ENCODE results near the gene FNDC3B.

Gene FNDC3B

DNA sequence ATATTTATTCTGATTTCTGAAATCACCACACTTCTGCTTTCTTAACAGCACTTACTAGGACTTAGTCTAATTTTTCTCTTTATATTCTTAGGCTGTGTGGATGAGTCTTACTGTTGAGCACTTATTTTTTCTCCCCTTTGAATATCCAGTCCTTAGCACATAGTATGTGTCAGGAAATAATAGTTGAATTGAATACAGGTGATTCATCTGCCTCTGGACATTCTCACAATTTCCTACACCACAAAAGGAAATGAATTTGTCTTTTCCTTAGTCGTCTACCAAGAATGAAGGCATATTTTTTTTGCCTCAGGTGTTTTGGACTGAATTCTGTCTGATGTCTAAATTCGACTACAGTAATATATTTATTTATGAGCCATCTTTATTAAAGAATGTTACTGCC, 204.6 kb downstream of the FNDC3B start:
- H3K4me1 ChIP-seq (ENCODE audit: insufficient read depth, low read length, poor library complexity, severe bottlenecking) = no peaks in the 10 kb centered on the region
- no peaks in the 10 kb centered on the region for H3K27me3 ChIP-seq (ENCODE audit: insufficient read depth, low read length, poor library complexity, severe bottlenecking)
- H3K4me3 ChIP-seq (ENCODE audit: low read length, poor library complexity, severe bottlenecking) = no peak overlapping the region
- H2AFZ ChIP-seq (ENCODE audit: low read length) = no peak overlapping the region
- no peaks in the 10 kb centered on the region for H3F3A ChIP-seq (ENCODE audit: low read depth)
- H3K9ac ChIP-seq (ENCODE audit: low read depth, low read length, poor library complexity, severe bottlenecking) = no peak overlapping the region
- no peaks in the 10 kb centered on the region for H4K20me1 ChIP-seq (ENCODE audit: insufficient read depth, low read length, poor library complexity, severe bottlenecking)
- no peaks in the 10 kb centered on the region for H3K9me2 ChIP-seq (replicated peaks; ENCODE audit: low read depth, low read length)
- no peak overlapping the region for H3K4me2 ChIP-seq (ENCODE audit: low read depth, low read length, poor library complexity, severe bottlenecking)
- TF ChIP-seq, protein P1, sequence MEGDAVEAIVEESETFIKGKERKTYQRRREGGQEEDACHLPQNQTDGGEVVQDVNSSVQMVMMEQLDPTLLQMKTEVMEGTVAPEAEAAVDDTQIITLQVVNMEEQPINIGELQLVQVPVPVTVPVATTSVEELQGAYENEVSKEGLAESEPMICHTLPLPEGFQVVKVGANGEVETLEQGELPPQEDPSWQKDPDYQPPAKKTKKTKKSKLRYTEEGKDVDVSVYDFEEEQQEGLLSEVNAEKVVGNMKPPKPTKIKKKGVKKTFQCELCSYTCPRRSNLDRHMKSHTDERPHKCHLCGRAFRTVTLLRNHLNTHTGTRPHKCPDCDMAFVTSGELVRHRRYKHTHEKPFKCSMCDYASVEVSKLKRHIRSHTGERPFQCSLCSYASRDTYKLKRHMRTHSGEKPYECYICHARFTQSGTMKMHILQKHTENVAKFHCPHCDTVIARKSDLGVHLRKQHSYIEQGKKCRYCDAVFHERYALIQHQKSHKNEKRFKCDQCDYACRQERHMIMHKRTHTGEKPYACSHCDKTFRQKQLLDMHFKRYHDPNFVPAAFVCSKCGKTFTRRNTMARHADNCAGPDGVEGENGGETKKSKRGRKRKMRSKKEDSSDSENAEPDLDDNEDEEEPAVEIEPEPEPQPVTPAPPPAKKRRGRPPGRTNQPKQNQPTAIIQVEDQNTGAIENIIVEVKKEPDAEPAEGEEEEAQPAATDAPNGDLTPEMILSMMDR (conservative IDR thresholded peaks at IDR 0.05; ENCODE audit: low read length) = no peak
- no peak for TF ChIP-seq EZH2phosphoT487 (IDR thresholded peaks at IDR 0.05; ENCODE audit: borderline replicate concordance)
- H3K79me2 ChIP-seq (ENCODE audit: insufficient read depth, low read length) = no peaks in the 10 kb centered on the region
- peaks cover 10% of the 10 kb centered on the region; the same call in 1 of the 2 replicates for H3K9me3 ChIP-seq (ENCODE audit: insufficient read depth, low read depth, low read length)
- H3K36me3 ChIP-seq (ENCODE audit: insufficient read depth, low read length) = peaks cover 4% of the 10 kb centered on the region; the same call in 1 of the 2 replicates

DNA sequence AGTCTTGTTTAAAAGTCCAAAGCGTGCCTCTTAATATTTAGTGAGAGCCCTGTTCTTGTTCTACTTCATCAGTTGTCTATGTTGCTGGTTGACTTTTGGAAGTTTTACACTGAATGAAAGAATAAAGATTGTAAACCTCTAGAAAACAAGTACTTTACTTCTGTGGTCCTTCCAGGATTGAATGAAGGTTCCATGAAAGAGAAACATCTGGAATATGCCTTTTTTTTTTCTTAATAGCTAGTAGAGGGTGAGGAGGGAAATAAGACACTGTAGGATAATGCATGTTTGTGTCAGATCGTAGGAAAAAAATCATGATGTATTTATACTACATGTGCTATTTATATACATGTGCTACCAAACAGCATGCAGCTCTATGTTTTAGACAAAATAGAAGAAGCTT, 205.9 kb downstream of the FNDC3B start:
- no peak overlapping the region for H3K9ac ChIP-seq (ENCODE audit: low read depth, low read length, poor library complexity, severe bottlenecking)
- H3K4me1 ChIP-seq (ENCODE audit: insufficient read depth, low read length, poor library complexity, severe bottlenecking) = no peaks in the 10 kb centered on the region
- no peak overlapping the region for H3K4me3 ChIP-seq (ENCODE audit: low read length, poor library complexity, severe bottlenecking)
- no peaks in the 10 kb centered on the region for H3K27me3 ChIP-seq (ENCODE audit: insufficient read depth, low read length, poor library complexity, severe bottlenecking)
- no peaks in the 10 kb centered on the region for H3K9me2 ChIP-seq (replicated peaks; ENCODE audit: low read depth, low read length)
- TF ChIP-seq, protein P1 (conservative IDR thresholded peaks at IDR 0.05; ENCODE audit: low read length) = no peak
- TF ChIP-seq EZH2phosphoT487 (IDR thresholded peaks at IDR 0.05; ENCODE audit: borderline replicate concordance) = no peak
- H2AFZ ChIP-seq (ENCODE audit: low read length) = no peak overlapping the region
- H3K79me2 ChIP-seq (ENCODE audit: insufficient read depth, low read length) = no peaks in the 10 kb centered on the region
- H4K20me1 ChIP-seq (ENCODE audit: insufficient read depth, low read length, poor library complexity, severe bottlenecking) = no peaks in the 10 kb centered on the region
- H3F3A ChIP-seq (ENCODE audit: low read depth) = no peaks in the 10 kb centered on the region
- peaks cover 4% of the 10 kb centered on the region; the same call in 1 of the 2 replicates for H3K36me3 ChIP-seq (ENCODE audit: insufficient read depth, low read length)
- no peak overlapping the region for H3K4me2 ChIP-seq (ENCODE audit: low read depth, low read length, poor library complexity, severe bottlenecking)
- H3K9me3 ChIP-seq (ENCODE audit: insufficient read depth, low read depth, low read length) = peaks cover 10% of the 10 kb centered on the region; the same call in 1 of the 2 replicates

DNA sequence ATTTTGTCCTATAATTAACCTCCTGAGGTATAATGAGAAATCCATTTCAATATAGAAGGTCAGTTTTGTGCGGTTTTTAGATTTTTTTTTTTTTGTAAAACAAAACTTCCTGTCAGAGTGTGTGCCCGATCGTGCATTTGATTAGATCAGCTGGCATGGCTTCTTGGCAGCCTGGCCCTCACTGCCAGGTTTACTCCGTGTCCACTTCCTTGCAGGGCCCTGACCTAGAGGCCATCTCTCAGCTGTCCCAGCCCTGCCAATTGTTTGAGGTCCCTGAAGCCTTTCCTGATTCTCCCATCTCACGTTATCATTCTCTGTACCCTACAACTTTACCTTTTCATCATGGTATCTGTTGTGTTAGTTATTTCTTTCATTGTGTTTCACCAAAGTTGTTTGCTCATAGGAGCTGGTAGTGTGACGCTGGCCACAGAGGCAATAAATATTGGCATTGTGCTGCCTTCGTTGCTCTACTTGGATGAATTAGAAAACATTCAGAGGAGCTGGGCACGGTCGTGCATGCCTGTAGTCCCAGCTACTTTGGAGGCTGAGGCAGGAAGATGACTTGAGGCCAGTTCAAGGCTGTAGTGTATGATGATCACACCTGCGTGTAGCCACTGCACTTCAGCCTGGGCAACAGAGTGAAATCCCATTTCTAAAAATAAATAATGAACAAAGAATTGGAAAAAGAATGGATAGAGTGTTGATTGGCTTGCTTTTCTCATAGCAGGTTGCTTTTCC, 206.9 kb downstream of the FNDC3B start:
- no peak overlapping the region for H3K9ac ChIP-seq (ENCODE audit: low read depth, low read length, poor library complexity, severe bottlenecking)
- H3K4me2 ChIP-seq (ENCODE audit: low read depth, low read length, poor library complexity, severe bottlenecking) = no peak overlapping the region
- H3K79me2 ChIP-seq (ENCODE audit: insufficient read depth, low read length) = no peaks in the 10 kb centered on the region
- peaks cover 10% of the 10 kb centered on the region; the same call in 1 of the 2 replicates for H3K9me3 ChIP-seq (ENCODE audit: insufficient read depth, low read depth, low read length)
- H3F3A ChIP-seq (ENCODE audit: low read depth) = no peaks in the 10 kb centered on the region
- no peaks in the 10 kb centered on the region for H3K9me2 ChIP-seq (replicated peaks; ENCODE audit: low read depth, low read length)
- no peak overlapping the region for H2AFZ ChIP-seq (ENCODE audit: low read length)
- H3K4me1 ChIP-seq (ENCODE audit: insufficient read depth, low read length, poor library complexity, severe bottlenecking) = no peaks in the 10 kb centered on the region
- H3K27me3 ChIP-seq (ENCODE audit: insufficient read depth, low read length, poor library complexity, severe bottlenecking) = no peaks in the 10 kb centered on the region
- peaks cover 4% of the 10 kb centered on the region; the same call in 1 of the 2 replicates for H3K36me3 ChIP-seq (ENCODE audit: insufficient read depth, low read length)
- H3K4me3 ChIP-seq (ENCODE audit: low read length, poor library complexity, severe bottlenecking) = no peak overlapping the region
- no peak for TF ChIP-seq EZH2phosphoT487 (IDR thresholded peaks at IDR 0.05; ENCODE audit: borderline replicate concordance)
- TF ChIP-seq, protein P1 (conservative IDR thresholded peaks at IDR 0.05; ENCODE audit: low read length) = no peak
- H4K20me1 ChIP-seq (ENCODE audit: insufficient read depth, low read length, poor library complexity, severe bottlenecking) = no peaks in the 10 kb centered on the region

Data from Loucy (cell line).